BJ (cell line): Measurements from ENCODE around the gene LIN37. TPM values are rescaled to one million over a fixed set of nuclear protein-coding genes. Genes with fewer than 3 reads are reported as not detected.

Source experiments
- CTCF ChIA-PET: fragments of 350-600 bp; formaldehyde crosslinking; extraction: SDS; loops from one replicate; lab custom pipeline; 2021; ENCODE audit warnings: antibody characterized with exemption, inconsistent platforms; lab: Yijun Ruan, JAX
- POLR2A ChIA-PET: fragments of 300-600 bp; sonication (Branson Sonifier 250); formaldehyde crosslinking; extraction: SDS; loops from one replicate; lab custom pipeline; 2021; ENCODE audit warnings: antibody characterized with exemption; lab: Charles Lee
- DNase-seq: peaks from one replicate; pipeline ENCODE4 v3.0.0-alpha.2; 2011; ENCODE audit warnings: low read depth
- H3K27me3 ChIP-seq: 2 replicates; pipeline ENCODE4 v1.6.0; 2011; ENCODE audit warnings: low read length; ENCODE audit not compliant: control insufficient read depth, insufficient read depth
- H3K36me3 ChIP-seq: 2 replicates; pipeline ENCODE4 v1.5.1; 2011; ENCODE audit warnings: low read length; ENCODE audit not compliant: control insufficient read depth, insufficient read depth
- H3K4me3 ChIP-seq: 2 replicates; pipeline ENCODE4 v1.5.1; 2011; ENCODE audit warnings: low read depth, mild to moderate bottlenecking, control low read depth, low read length
- CTCF ChIP-seq: IDR thresholded peaks from 2 replicates; pipeline ENCODE4 v1.5.1; 2011; ENCODE audit warnings: low read depth, mild to moderate bottlenecking, control low read depth, inconsistent platforms, low read length, moderate library complexity; ENCODE audit not compliant: insufficient read depth
- polyA plus RNA-seq: library from polyadenylated mRNA; depleted of rRNA; stranded (reverse); fragments of >200 nt; gene quantifications from 2 replicates; pipeline ENCODE4 v1.2.3, GENCODE V29; 2011

LIN37 gene
- polyA plus RNA-seq, 1 experiment, result 15.0 TPM

GRCh38 chr19:35760711-35761349, 12.5 kb downstream of the LIN37 start:
- no peak for TF ChIP-seq CTCF
- peaks cover 12% of the 10 kb centered on the region for H3K36me3 ChIP-seq
- no peak overlapping the region for H3K4me3 ChIP-seq
- ChIA-PET CTCF (interaction anchor here (1.2 to 1.8 kb wide), 3 partner anchors 8 to 59 kb away, joined by 3 to 4 read pairs (median 3); partner anchors contain the start of genes PSENEN and U2AF1L4), POLR2A (no interaction called here)
- no peaks in the 10 kb centered on the region for H3K27me3 ChIP-seq
- DNase-seq, result no peak

- ChIA-PET CTCF (interaction anchor here (1.2 kb wide), 1 partner anchor 8 kb away, joined by 3 read pairs; the partner anchor contains the start of gene HSPB6), POLR2A (no interaction called here)
- Histone ChIP-seq H3K4me3 (no peak overlapping the region), H3K36me3 (peaks cover 18% of the 10 kb centered on the region), H3K27me3 (no peaks in the 10 kb centered on the region)
- TF ChIP-seq CTCF, result no peak
- no peak for DNase-seq
Observed at GRCh38 chr19:35764432-35765315, 16.3 kb downstream of the LIN37 start.

- Histone ChIP-seq H3K27me3 (no peaks in the 10 kb centered on the region), H3K4me3 (no peak overlapping the region), H3K36me3 (peaks cover 15% of the 10 kb centered on the region)
- ChIA-PET CTCF (interaction anchor here (0.6 kb wide), 1 partner anchor 679 kb away, joined by 3 read pairs; no protein-coding TSS in a partner anchor), POLR2A (no interaction called here)
- DNase-seq, result no peak
- TF ChIP-seq CTCF, result no peak
Observed at GRCh38 chr19:35766571-35767104, 18.3 kb downstream of the LIN37 start.

GRCh38 chr19:35767288-35768081, 19.1 kb downstream of the LIN37 start:
- TF ChIP-seq CTCF, result no peak
- Histone ChIP-seq H3K36me3 (peaks cover 12% of the 10 kb centered on the region), H3K27me3 (no peaks in the 10 kb centered on the region), H3K4me3 (no peak overlapping the region)
- DNase-seq, result no peak
- ChIA-PET POLR2A (no interaction called here), CTCF (interaction anchor here (0.6 kb wide), 1 partner anchor 680 kb away, joined by 3 read pairs; no protein-coding TSS in a partner anchor)
